Osteoblast (primary cell): ENCODE results near the gene KCNK1. TPM values are rescaled to one million over a fixed set of nuclear protein-coding genes. Genes with fewer than 3 reads are reported as not detected.

ENCODE experiments used
- DNase-seq: peaks from one replicate; pipeline ENCODE4 v3.0.0; 2011; ENCODE audit warnings: low spot score, mixed read lengths; ENCODE audit not compliant: insufficient read length; ENCODE audit errors: missing footprints
- H2AFZ ChIP-seq: 2 replicates; pipeline ENCODE4 v1.6.0; 2011; ENCODE audit warnings: mild to moderate bottlenecking, low read length
- H3K27ac ChIP-seq: 2 replicates; pipeline ENCODE4 v1.5.1; 2011; ENCODE audit warnings: mild to moderate bottlenecking, low read depth, low read length, moderate library complexity
- H3K27me3 ChIP-seq: 2 replicates; pipeline ENCODE4 v1.6.0; 2012; ENCODE audit warnings: mild to moderate bottlenecking, control low read depth, inconsistent platforms, low read length, moderate library complexity; ENCODE audit not compliant: insufficient read depth
- H3K36me3 ChIP-seq: 2 replicates; pipeline ENCODE4 v1.5.1; 2011; ENCODE audit warnings: mild to moderate bottlenecking, low read length, control low read depth, moderate library complexity; ENCODE audit not compliant: insufficient read depth
- H3K4me1 ChIP-seq: 2 replicates; pipeline ENCODE4 v1.5.1; 2011; ENCODE audit warnings: mild to moderate bottlenecking, low read length, control low read depth, moderate library complexity; ENCODE audit not compliant: insufficient read depth
- H3K4me2 ChIP-seq: 2 replicates; pipeline ENCODE4 v1.6.0; 2011; ENCODE audit warnings: mild to moderate bottlenecking, low read length; ENCODE audit not compliant: insufficient read depth
- H3K4me3 ChIP-seq: fragments of 200-600 bp; sonication (generic); 3 replicates; pipeline ENCODE4 v1.5.1; 2012; ENCODE audit warnings: mild to moderate bottlenecking, low read length, inconsistent platforms; ENCODE audit not compliant: insufficient read depth
- H3K79me2 ChIP-seq: 2 replicates; pipeline ENCODE4 v1.6.0; 2012; ENCODE audit warnings: mild to moderate bottlenecking, low read length, control low read depth, inconsistent platforms; ENCODE audit not compliant: insufficient read depth
- H3K9me3 ChIP-seq: 2 replicates; pipeline ENCODE4 v1.5.1; 2011; ENCODE audit warnings: low read depth, low read length, control low read depth
- H4K20me1 ChIP-seq: 2 replicates; pipeline ENCODE4 v1.6.0; 2012; ENCODE audit warnings: mild to moderate bottlenecking, low read length, control low read depth; ENCODE audit not compliant: insufficient read depth
- total RNA-seq: library from RNA; depleted of rRNA; stranded (reverse); fragments of >200 nt; gene quantifications from 2 replicates; pipeline ENCODE4 v1.2.3, GENCODE V29; 2012
- TF ChIP-seq, protein P1 (sequence below): IDR thresholded peaks from 2 replicates; pipeline ENCODE4 v1.5.1; 2011; ENCODE audit warnings: mild to moderate bottlenecking, low read depth, low read length, moderate library complexity; ENCODE audit errors: extremely low read depth

KCNK1 gene
- total RNA-seq, 1 donor, result 3.6 TPM

DNA sequence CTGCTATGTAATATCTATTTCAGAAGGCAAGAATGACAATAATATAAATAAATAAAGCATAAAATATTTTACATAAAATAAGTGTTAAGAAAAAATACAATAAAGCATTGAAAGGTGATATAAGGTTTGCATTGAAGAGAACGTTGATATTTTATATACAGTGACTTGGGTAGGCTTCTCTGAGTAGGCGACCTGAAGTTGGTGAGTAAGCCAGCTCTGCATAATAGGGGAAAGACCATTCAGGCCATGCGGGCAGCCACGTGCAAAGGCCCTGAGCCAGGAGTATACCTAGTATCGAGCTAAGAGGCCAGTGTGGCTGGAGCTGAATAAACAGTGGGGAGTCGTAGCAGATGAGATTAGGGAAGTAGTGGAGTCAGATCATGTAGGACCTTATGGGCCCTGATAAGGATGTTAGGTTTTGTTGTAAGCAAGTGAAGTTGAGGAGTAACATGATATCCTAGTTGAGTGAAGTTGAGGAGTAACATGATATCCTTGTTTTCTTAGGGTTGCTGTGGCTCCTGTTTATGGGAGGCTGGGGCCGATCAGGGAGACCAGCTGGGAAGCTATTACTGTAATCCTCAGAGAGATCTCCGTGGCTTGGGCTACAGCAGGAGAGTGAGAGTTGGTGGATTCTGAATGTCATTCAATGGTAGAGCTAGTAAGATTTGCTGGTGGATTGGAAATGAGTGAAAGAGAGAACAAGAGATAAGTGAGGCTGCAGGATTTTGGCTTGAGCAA, 22.0 kb downstream of the KCNK1 start:
- no peaks in the 10 kb centered on the region for H3K9me3 ChIP-seq
- TF ChIP-seq, protein P1, sequence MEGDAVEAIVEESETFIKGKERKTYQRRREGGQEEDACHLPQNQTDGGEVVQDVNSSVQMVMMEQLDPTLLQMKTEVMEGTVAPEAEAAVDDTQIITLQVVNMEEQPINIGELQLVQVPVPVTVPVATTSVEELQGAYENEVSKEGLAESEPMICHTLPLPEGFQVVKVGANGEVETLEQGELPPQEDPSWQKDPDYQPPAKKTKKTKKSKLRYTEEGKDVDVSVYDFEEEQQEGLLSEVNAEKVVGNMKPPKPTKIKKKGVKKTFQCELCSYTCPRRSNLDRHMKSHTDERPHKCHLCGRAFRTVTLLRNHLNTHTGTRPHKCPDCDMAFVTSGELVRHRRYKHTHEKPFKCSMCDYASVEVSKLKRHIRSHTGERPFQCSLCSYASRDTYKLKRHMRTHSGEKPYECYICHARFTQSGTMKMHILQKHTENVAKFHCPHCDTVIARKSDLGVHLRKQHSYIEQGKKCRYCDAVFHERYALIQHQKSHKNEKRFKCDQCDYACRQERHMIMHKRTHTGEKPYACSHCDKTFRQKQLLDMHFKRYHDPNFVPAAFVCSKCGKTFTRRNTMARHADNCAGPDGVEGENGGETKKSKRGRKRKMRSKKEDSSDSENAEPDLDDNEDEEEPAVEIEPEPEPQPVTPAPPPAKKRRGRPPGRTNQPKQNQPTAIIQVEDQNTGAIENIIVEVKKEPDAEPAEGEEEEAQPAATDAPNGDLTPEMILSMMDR, result no peak
- no peak overlapping the region for H3K4me3 ChIP-seq
- DNase-seq, result no peak
- H3K79me2 ChIP-seq, result no peaks in the 10 kb centered on the region
- no peak overlapping the region for H3K27ac ChIP-seq
- H2AFZ ChIP-seq, result no peak overlapping the region
- H3K4me1 ChIP-seq, result peaks cover 7% of the 10 kb centered on the region
- H3K27me3 ChIP-seq, result no peaks in the 10 kb centered on the region
- no peaks in the 10 kb centered on the region for H4K20me1 ChIP-seq
- no peak overlapping the region for H3K4me2 ChIP-seq
- H3K36me3 ChIP-seq, result no peaks in the 10 kb centered on the region

DNA sequence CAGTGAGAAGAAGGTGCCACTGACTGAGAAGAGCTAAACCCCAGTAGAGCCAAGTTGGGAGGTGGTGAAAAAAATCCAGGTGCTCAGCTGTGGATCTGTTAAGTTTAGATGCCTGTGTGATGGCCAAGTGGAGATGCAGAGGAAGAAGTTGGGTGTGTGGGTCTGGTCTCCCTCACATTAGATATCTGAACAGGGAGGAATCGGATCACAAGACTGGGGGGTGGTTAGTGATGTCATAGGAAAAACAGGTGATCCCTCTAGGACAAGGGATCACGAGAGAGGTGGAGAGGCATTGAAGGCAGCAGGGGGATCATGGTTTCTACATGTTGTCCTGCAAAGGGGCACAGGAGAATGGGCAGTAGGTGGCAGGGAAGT, 22.6 kb downstream of the KCNK1 start:
- no peaks in the 10 kb centered on the region for H3K27me3 ChIP-seq
- no peaks in the 10 kb centered on the region for H3K9me3 ChIP-seq
- H4K20me1 ChIP-seq, result no peaks in the 10 kb centered on the region
- H3K4me2 ChIP-seq, result no peak overlapping the region
- no peaks in the 10 kb centered on the region for H3K79me2 ChIP-seq
- no peak overlapping the region for H3K27ac ChIP-seq
- TF ChIP-seq, protein P1, result no peak
- no peak for DNase-seq
- no peak overlapping the region for H3K4me3 ChIP-seq
- H3K36me3 ChIP-seq, result no peaks in the 10 kb centered on the region
- H2AFZ ChIP-seq, result no peak overlapping the region
- H3K4me1 ChIP-seq, result peaks cover 7% of the 10 kb centered on the region

DNA sequence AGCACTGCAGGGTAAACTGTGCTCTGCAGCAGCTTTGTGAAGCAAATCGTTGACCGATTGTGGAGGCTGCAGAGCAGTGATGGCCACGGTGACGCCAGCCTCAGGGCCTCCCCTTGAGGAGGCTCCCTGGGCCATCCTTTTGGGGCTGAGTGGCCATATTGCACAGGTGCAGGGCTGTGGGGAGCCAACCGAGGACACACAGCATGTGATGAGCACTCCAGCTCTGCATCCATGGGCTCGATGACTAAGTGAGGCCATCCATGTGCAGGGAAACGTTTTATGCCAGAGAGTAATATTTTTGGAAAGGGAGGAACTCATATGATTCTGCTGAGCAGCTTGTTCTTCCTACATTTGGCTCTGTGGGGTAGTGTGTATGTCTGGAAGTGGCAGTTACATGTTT, 24.6 kb downstream of the KCNK1 start:
- Histone ChIP-seq H2AFZ (no peak overlapping the region), H3K9me3 (no peaks in the 10 kb centered on the region), H3K27me3 (no peaks in the 10 kb centered on the region), H3K27ac (no peak overlapping the region), H4K20me1 (no peaks in the 10 kb centered on the region), H3K79me2 (no peaks in the 10 kb centered on the region), H3K4me3 (no peak overlapping the region), H3K36me3 (no peaks in the 10 kb centered on the region), H3K4me2 (no peak overlapping the region), H3K4me1 (peaks cover 7% of the 10 kb centered on the region)
- no peak for DNase-seq
- TF ChIP-seq, protein P1, result no peak

DNA sequence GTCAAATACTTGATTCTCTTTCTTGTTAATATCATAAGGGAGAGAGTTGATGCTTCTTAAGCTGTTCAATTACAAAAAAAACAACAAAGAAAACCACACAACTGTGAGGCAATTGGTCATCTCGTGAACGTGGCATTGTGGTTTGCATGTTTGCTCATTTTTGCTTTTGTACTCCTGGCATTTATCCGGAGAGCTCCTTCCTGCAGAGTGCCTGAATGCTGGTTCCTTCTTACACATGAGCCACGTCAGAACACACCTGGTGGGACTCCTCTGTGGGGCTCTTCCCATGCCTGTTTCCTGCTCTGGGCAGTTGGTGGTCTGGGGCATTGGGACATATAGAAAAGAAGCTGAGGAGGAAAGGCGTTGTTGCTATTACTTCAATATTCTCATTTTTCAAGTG, 25.7 kb downstream of the KCNK1 start:
- Histone ChIP-seq H3K27me3 (no peaks in the 10 kb centered on the region), H3K79me2 (no peaks in the 10 kb centered on the region), H3K4me1 (peaks cover 7% of the 10 kb centered on the region), H3K4me2 (no peak overlapping the region), H3K9me3 (no peaks in the 10 kb centered on the region), H2AFZ (no peak overlapping the region), H4K20me1 (no peaks in the 10 kb centered on the region), H3K36me3 (no peaks in the 10 kb centered on the region), H3K27ac (no peak overlapping the region), H3K4me3 (no peak overlapping the region)
- no peak for DNase-seq
- TF ChIP-seq, protein P1, result no peak
